NCI-H446 (cell line): ENCODE data around the gene MDM1.

ENCODE experiments used
- DNase-seq, 2 experiments: peaks; one replicate each; lab custom pipeline; 2025; lab: John Stamatoyannopoulos, UW

Gene MDM1

DNA sequence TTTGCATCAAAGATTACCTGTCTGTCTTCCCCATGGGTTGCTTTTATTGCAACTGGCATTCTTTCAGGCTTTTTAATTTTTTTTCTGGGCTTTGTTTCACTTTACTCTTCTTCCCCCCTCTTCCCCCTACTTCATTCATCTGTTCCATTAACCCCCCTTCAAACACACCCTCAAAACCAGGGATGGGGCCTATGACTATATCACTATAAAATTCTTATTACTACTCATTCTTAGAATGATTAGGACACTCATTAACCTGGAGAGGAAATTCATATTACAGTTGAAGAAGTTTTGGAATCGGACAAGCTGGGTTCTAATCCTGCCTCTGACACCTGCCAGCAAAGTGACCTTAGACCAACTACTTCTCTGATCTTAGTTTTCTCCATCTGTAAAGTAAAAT is 24.8 kb upstream of the MDM1 start:
- DNase-seq = no peak

DNA sequence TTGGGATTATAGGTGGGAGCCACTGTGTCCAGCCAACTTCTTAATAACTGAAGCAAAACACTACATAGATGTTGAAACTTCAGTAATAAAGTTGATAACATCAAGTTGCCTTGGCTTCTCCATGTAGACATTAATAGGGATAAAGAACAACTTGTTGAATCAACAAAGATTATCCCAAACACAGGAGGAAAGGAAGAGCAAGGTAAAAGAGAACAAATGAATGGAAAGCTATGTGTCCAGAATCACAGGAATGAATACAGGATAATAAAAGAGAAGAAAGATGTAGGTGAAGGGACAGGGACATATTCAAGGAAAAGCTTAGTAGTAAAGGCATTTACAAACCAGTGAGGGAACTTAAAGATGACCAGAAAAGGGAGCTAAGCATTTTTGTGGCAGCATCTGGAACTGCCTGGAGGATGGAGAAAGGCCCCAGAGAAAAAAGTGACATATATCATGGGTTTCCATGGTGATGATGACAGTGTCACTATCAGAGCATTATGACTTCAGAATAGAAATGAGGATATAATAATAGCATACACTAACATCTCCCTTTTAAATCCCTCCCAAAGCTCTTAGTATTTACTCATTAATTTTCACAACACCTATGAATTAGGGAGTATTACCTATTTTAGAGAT is 24.0 kb upstream of the MDM1 start:
- no peak for DNase-seq

DNA sequence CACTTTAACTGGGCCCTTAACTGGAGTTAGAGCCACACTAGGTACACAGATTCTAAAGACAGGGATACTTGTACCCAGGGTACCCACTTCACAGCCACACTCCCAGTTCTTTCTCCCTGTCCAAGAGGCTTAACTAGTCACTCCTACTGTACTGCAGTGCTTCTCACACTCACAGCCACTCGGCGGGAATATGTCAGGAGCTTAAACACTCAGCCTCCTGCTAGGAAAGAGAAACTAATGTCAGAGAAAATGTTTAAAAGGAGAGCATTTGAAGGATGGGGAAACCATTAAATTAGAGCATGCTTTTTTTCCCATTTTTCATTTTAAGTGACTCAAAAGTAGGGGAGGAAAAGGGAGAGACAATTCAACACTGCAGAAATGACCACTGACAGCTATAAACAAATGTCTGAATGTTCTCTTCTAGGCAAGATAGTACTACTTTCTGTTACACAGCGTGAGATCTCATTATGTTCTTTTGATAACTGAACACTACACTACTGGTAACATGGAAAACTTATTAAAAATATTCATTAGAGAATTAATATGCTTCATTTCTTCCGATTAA is 22.9 kb upstream of the MDM1 start:
- DNase-seq = no peak

DNA sequence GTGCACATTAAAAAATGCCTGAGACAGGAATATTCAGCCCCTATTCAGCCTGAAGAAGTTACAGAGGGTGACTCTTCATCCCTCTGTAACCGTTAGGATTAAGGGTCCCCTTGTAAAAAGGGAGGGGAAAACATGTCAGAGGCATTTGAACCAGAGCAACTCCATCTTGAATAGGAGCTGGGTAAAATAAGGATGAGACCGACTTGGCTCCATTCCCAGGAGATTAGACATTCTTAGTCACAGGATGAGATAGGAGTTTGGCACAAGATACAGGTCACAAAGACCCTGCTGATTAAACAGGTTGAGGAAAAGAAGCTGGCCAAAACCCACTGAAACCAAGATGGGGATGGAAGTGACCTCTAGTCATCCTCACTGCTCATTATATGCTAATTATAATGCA is 19.9 kb upstream of the MDM1 start:
- DNase-seq = no peak

DNA sequence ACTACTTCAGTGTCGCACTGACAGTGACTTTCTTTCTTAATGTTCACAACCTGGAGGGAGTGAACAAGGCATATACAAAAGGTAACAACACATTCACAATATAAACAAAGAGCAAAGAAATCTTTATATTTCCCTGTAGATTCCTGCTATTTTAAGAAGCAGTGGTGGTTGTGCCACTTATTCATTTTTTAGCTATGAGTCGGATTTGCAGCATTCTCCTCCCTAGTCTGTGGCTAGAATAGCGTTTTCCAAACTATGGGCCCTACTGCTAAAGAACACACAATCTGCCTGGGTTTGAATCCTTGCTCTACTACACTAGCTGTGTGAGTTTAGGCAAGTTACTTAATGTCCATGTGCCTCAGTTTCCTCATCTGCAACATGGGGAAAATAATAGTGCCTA is 18.6 kb upstream of the MDM1 start:
- DNase-seq = no peak

DNA sequence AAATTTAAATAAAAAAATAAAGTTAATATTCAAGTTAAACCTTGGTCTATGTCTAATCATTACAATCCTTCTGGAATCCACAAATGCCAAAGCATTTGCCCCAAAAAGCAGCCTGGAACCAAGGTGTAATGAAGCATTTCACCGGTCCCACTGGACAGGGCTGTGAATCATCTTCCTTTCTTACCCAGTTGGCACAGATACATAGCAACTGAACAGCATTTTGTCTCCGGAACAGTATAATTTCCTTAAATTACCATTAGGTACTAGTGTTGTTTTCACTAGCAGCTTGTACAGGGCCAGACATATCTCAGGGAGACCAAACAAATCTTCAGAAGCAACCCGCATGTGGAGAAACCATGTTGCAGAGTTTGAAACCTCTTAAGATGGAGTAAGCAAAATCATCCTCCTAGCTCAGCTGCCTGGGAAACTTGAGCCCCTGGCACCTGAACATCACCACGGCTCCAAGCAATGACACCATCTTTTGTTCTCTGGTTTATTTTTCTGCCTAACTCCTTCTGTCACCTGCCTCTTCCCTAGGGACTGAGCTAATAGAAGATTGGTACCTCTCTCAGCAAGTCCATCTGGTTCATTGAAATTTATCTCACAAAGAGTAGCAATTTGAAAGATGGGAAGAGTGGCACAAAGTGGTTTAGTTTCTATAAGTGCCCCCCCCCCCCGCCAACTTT is 17.9 kb upstream of the MDM1 start:
- DNase-seq = peak in 1 of 2 experiments; percentile 73

DNA sequence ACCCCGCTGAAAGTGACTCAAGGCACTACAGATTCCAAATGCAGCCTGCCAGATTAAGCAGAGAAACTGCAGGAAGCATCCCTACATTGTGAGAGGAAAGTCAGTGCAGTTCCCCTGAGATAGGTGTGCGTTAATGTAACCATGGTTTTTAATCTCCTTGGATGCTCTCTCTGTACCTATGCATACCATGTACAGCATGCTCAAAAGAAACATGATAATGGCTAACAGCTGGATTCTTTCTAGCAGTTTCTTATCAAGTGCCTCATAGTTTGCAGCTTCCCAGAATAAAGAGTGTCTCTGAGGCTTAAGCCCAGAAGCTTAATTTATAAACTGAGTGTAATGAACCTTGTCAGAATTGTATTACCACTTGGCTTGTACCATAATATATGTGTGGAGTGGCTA is 17.1 kb upstream of the MDM1 start:
- DNase-seq = peak in 1 of 2 experiments; percentile 37

DNA sequence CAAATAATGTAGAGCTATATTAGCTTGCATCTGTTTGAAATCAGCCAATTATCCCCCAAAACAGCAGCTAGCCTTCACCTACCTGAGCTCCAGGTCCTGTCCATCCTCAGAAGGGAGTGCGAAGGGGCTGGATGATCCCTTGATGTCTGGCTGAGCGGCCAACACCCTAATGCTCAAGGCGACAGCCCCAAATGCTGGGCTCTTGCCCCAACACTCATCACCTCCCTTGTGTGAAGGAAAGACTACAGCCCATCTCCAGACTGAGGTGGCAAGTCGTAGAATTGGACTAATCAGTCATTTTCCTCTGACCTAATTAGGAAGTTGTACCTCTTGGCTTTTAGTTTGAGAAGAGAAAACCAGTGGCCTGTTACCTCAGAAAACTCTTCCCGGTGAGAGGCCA is 16.3 kb upstream of the MDM1 start:
- no peak for DNase-seq

DNA sequence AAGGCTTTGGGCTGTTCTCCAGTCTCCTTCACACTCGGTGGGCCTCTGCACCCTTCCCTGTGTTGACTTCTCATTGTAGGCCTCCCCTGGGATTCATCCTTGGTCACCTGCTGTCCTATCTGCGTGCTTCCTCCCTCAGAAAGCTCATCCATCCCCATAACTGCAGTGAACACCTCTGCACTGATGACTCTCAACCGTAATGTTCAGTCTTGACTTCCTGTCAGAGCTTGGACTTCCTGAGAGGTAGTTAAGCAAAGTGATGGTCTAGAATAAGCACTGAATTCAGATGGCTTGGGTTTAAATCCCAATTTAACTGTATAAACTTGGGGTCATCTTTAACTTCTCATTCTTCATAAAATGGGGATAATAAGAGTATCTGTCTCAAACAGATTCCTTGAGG is 13.6 kb upstream of the MDM1 start:
- DNase-seq = no peak

DNA sequence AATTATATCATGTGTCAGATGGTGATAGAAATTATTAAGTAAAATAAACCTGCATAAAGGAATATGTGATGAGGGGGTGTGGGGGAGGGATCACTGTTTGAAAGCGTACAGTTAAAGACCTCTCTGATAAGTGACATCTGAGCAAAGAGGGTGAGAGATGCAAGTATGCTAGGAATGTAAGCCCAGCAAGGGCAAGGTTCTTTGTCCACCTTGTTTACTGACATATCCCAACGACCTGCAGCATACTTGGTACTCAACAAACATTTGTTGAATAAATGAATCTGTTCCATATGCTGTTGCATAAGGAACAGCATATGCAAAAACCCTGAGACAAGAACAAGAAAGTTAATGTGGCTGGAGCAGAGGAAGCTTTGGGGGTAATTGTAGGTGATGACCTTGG is 12.0 kb upstream of the MDM1 start:
- no peak for DNase-seq

DNA sequence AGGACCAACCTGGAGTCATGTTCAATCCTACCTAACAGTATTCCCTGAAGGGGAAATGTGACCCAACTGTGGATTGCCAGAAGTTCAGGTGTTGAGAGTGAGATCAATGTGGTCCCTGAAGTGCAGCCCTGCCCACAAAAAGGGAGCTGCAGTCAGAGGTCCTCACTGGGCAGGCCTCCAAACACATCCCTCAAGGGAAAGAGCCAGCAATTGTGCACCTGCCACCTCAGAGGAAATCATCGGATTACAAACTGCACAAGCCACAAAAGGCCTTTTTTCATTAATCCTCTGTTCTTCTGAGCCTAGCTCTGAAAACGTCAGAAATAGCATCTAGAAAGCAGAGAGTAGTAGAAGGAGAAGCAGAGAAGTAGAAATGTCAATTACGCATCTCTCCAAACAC is 10.8 kb upstream of the MDM1 start:
- DNase-seq = no peak

DNA sequence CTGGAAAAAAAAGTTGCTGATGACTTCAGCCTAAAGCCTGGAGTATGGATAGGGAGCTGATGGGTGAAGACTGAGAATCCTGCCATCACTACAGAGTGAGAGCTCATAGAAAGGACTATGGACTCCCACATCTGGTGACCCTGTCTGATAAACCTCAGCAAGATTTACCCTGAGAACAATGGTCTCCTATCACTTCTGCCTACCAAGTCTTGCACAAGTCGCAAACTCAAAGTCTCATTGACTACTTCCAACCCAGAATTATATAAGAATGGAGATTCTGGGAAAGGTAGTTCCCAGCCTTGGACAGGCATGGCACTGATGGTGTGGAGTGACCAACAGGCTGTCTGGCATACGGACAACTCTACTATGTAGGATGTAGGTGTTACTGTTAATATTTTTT is 9.7 kb upstream of the MDM1 start:
- DNase-seq = no peak

DNA sequence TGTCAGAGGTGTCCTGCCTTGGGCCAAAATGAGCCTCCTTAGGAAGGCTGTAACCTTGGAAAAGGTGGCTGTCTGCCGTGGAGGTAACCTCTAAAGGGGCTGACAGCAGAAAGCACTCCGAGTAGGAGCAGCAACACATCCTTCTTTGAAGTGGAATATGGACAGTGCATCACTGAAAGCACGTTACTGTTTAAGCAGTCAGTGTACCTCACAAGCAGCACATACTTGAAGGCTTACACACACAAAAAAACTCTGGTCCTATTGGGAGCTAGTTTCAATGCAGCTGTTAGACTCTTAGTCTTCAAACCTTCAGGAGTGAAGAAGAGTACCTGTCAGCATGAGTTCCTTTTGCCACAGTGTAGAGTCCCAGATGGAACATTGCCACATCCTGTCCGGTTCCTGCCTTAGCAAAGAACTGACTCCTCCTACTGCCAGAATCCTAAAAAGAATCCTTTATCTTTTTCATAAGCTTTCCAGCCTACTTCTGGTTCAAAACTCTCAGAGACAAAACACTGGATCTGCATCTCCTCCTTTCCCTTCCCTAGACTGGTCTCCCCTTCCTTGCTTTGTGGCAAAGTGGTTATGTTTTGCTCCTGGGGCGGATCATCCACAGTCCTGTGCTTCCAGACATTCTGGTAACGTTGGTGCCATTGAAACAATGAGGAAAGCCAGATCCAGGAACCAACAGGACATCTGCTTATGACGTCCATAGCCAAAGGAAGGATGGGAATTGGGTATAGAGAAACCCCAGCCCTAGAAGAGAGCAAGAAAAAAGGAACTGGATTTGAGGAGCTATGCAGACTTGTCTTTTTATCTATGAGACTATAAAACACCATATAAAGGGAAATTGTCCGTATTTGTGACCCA is 8.5 kb upstream of the MDM1 start:
- DNase-seq = no peak

DNA sequence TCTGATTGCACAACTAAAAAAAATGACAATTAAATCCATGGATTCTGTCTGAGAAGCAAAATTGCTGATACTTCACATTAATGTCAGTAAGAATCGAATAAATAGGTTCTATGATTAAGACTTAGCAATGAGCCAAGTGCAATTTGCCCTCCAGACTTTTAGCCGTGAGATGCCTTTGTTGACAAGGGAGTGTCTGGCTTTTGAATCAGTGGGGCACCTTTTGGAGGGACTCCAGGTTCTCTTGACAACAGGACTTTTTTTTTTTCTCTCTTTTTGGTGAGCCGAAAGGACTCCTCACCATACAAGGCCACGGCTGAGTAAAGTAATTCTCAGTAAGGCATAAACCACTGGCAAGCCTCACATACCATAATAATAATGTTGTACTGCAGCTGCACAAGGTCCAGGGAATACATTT is 4.7 kb upstream of the MDM1 start:
- DNase-seq = peak; percentile 55 to 80

DNA sequence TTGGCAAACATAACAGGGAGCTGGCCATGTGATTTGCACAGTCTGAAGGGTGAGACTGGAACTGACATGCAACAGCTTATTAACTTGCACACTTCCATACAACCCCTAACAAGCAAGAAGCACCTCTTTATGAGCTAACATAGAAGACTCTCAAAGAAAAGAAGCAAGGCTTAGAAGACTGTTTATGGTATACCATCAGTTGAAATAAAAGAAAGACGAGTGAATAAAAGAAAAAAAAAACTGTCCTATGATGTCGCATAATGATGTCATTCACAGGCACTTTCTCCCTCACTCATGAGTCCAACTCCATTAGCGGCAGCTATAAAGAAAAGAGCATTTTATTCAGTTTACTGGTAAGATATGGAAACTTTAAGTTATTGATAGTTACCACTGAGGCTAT is 3.3 kb upstream of the MDM1 start:
- DNase-seq = no peak

DNA sequence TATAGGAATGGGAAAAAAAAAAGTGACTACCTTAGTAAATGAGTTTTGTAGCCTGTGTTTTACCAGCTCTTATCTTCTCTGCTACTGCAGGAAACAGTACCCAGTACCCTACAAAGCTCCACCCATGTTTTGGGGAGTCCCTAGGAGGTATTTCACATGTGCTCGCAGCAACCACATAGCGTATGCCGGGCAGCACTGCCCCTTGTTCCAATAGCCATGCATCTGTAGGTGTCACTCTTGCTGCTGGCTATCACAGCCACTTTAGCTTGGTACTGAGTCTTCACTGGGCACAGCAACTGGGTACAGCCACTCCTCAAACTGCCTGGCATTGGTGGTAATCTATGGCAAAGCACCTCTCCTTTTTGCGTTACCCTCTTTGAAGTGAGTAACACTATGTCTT is 2.0 kb upstream of the MDM1 start:
- peak in 1 of 2 experiments; percentile 29 for DNase-seq

DNA sequence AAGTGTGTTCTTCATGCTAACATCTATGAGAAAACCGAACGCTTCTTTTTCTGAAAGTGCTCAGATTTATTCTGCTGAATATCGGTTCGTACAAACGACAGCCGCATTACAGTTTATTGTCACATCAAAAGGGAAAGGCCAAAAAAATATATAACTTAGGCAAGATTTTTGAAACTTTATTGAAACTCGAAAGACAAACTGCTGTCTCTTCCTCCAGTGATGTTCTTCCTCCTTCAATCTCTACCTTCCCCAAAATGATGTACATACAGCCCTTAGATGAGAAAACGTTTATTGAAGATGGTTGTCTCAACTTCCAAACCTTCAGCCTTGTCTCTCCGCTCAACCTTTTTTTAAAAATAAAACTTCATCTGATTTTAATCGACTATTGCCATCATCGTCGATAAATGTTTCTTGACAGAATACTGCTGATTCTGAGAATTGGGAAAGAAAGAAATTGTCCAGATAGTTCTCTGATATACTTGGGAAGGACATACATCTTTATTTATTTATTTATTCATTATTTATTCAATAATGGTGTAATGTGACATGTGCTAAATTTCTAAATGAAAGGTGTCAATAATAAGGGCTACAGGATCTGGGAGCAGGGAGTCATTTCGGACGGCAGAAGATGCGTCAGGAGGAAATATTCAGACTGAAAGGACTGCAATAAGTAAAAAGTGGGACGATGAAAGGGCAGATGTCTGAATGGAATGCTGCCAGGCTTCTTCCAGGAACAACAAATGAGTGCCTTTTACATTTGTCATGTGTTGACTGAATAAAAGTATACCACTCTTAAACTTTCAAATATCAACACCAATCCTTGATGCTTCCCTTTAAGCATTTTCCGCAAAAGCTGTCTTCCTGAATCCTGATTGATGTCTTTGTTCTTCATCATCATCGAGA is 817 bp upstream of the MDM1 start:
- DNase-seq = peak in 1 of 2 experiments; percentile 27

DNA sequence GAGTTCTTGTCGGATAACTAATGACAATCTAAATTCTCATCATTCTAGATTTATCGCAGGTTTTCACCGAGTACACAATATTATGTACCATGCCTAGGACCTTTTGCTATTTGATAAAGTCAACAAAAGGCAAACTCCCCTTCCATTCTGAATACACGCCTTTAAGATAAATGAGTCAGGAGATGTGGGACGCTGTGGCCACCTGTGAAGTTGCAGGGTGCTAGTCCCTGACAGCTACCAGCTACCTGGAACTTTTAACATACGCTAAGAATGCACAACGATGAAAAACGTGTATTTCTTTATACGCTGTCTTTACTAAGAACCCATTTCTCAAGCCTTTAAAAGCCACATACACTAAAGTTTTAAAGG is 678 bp downstream of the MDM1 start:
- DNase-seq = no peak

DNA sequence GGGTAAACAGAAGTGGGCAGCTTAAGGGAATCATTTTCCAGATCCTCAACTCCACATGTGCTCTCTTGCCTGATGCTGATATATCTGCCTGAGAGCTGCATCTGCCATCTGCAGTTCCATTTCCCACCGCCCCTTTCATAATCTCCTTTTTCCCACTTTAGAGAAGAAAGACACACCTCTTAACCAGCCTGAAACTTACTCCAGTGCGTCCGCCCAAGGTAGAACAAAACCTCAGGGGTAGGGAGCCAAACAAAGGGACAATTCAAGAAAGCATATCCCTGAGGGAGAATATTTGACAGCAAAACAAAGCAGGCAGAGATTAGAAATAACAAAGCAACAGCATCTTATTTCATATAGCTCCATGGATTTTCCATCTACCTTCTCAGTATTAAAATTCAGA is 4.3 kb downstream of the MDM1 start:
- no peak for DNase-seq

DNA sequence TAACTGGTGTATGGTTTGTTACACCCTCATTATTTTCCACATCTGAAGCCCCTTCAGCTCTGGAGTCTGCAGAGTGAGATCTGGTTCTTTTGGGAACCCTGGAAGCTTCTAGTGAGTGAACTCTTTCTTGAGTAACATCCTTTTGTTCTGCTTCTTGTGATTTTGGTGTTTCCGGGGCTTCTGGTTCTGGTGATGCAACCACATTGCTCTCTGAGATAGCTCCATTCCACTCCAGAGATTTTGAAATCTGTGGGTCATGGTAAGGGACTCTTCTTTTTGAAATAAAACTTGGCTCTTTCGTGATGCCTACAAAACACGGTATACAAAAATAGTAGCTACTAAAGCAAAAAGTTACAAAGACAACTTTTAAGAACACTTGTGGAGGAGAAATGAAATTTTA is 5.4 kb downstream of the MDM1 start:
- DNase-seq = no peak

DNA sequence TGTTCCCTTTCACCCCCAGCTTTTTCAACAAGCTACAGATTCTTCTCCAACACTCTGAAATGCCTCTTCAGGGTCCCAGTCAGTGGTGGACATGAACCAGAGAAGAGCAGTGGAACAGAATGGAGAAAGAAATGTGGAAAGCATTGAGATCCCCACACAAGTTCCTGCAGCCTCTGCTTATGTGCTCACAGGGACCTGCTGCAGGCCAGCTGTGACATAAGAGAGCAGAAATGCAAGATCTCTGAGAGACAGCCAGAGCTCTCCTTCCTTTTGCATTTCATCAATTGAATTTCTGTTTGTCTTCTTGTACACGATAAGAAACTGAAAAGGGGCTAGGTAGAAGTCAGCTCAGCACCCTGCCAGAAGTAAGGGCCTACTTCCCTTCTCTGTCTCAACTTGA is 6.2 kb downstream of the MDM1 start:
- DNase-seq = no peak

DNA sequence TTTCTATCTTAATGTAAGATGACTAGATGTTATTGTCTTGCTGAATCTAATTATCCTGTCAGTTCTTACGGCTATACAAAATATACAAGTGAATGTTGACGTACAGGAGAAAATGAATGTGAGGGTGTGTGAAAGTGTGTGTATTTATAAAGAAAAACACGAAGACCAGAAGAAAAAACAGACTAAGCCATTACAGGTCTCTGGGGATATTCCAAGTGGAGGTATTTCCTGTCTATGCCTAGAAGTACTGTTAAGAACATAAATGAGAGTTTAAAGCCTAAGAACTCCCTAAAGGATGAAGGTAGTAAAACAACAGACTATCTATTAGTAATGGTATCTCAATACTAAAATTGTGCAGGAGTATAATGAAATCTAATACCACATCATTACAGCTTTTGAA is 7.6 kb downstream of the MDM1 start:
- no peak for DNase-seq
